Panc1 (cell line): ENCODE measurements around the gene SYTL3. TPM values are rescaled to one million over a fixed set of nuclear protein-coding genes. Genes with fewer than 3 reads are reported as not detected.
"Not testable (repeated sequence)": the region's sequence is repeated elsewhere in the genome, so short reads cannot be mapped to it uniquely, and the experiment has no call there.

Experiments used
- ATAC-seq: fragments of 200-7000 bp; cut with Tn5 transposase; 2 replicates; pipeline ENCODE4 v1.9.1; 2020; ENCODE audit warnings: mild to moderate bottlenecking, moderate library complexity
- BruUV-seq: library from RNA; stranded (reverse); fragments of 400-500 nt; replicated peaks from 2 replicates; lab custom pipeline; 2021; lab: Mats Ljungman, UMichigan
- CTCF ChIA-PET: fragments of 300-600 bp; sonication (Branson Sonifier 250); formaldehyde crosslinking; loops from one replicate; lab custom pipeline; 2022; ENCODE audit warnings: antibody characterized with exemption; lab: Charles Lee
- POLR2A ChIA-PET: fragments of 300-600 bp; sonication (Branson Sonifier 250); formaldehyde crosslinking; loops from one replicate; lab custom pipeline; 2022; ENCODE audit warnings: antibody characterized with exemption; lab: Charles Lee
- DNase-seq: peaks from one replicate; pipeline ENCODE4 v3.0.0-alpha.2; 2010; ENCODE audit warnings: low read depth, low spot score
- H3K27ac ChIP-seq: 2 replicates; pipeline ENCODE4 v1.5.1; 2011; ENCODE audit warnings: mild to moderate bottlenecking, low read length, inconsistent platforms
- H3K27me3 ChIP-seq: fragments of 200-500 bp; sonication (Bioruptor generic); 2 replicates; pipeline ENCODE4 v1.6.0; 2014; ENCODE audit warnings: low read length, inconsistent platforms; ENCODE audit not compliant: control insufficient read depth, insufficient read depth
- H3K36me3 ChIP-seq: fragments of 200-500 bp; sonication (Bioruptor generic); 2 replicates; pipeline ENCODE4 v1.5.1; 2014; ENCODE audit warnings: inconsistent platforms, mild to moderate bottlenecking, low read length, moderate library complexity; ENCODE audit not compliant: control insufficient read depth, insufficient read depth
- H3K4me1 ChIP-seq: 2 replicates; pipeline ENCODE4 v1.5.1; 2011; ENCODE audit warnings: inconsistent platforms, mild to moderate bottlenecking, low read length, moderate library complexity; ENCODE audit not compliant: control insufficient read depth, insufficient read depth
- H3K4me3 ChIP-seq, 2 experiments: 2 replicates each; pipeline ENCODE4 v1.5.1; 2011 to 2012; ENCODE audit warnings: low read depth in 2 of 2, low read length in 2 of 2, mild to moderate bottlenecking in 2 of 2, inconsistent platforms in 1 of 2, moderate library complexity in 1 of 2
- H3K9me3 ChIP-seq: fragments of 200-500 bp; sonication (Bioruptor generic); 2 replicates; pipeline ENCODE4 v1.5.1; 2014; ENCODE audit warnings: low read depth, mild to moderate bottlenecking, inconsistent platforms, low read length, moderate library complexity; ENCODE audit not compliant: control insufficient read depth, insufficient read depth
- POLR2AphosphoS5 ChIP-seq: IDR thresholded peaks from 2 replicates; pipeline ENCODE4 v1.6.1; 2012; ENCODE audit warnings: mild to moderate bottlenecking, low read depth, low read length, moderate library complexity
- SIN3A ChIP-seq: IDR thresholded peaks from 2 replicates; pipeline ENCODE4 v1.6.1; 2012; ENCODE audit warnings: low read depth, mild to moderate bottlenecking, low read length, moderate library complexity, borderline replicate concordance; ENCODE audit not compliant: insufficient read depth
- TCF7L2 ChIP-seq: IDR thresholded peaks from 2 replicates; pipeline ENCODE4 v1.6.1; 2011; ENCODE audit warnings: mild to moderate bottlenecking, low read depth, low read length, inconsistent platforms
- in situ Hi-C: cut with HindIII; loops from 2 replicates; pipeline ENCODE4 v1.10.0; 2016; ENCODE audit warnings: low sequenced_read_pairs, low pct_unique_long_range_greater_than_20kb
- intact Hi-C: fragments of 100-400 bp; cut with micrococcal nuclease; formaldehyde crosslinking; loops from one replicate; pipeline ENCODE4 v1.10.0; 2022; ENCODE audit not compliant: unreplicated experiment
- total RNA-seq: library from RNA; stranded (reverse); gene quantifications from one replicate; pipeline ENCODE4 v1.2.1, GENCODE V29; 2021; ENCODE audit not compliant: unreplicated experiment
- TF ChIP-seq, protein P1 (sequence below): fragments of 450-650 bp; IDR thresholded peaks from 2 replicates; pipeline ENCODE4 v1.5.1; 2017; ENCODE audit warnings: mild to moderate bottlenecking
- TF ChIP-seq, protein P2 (sequence below), 2 experiments: IDR thresholded peaks; 2 replicates each; pipeline ENCODE4 v1.6.1; 2011 to 2012; ENCODE audit warnings: low read depth in 2 of 2, control low read depth in 1 of 2, low read length in 1 of 2, mild to moderate bottlenecking in 1 of 2, moderate library complexity in 1 of 2; ENCODE audit not compliant: insufficient read depth in 1 of 2

The SYTL3 gene
- total RNA-seq, 1 experiment from 2014 or later, result 1.4 TPM

DNA sequence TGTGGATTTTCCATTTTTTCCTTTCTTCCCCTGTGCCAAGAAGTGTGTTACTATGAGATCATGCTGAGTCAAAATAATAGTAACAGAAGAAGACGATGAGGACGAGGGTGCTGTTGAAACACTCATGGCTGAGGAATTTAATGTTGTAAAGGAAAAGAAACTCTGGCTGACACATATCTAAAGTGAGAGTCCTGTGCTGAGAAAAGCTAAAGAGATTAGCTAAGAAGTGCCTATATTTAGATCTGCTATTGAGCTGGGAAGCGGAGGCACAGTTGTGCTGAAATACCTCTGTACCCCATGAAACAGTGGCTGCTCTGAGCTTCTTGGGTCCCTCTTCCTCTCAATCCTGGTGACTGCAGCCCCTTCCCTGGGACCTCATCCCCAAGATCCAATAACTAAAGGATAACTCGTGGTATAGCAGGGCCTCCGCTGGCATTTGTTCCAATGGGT is 1.1 kb upstream of the SYTL3 start:
- no peak for ATAC-seq
- H3K9me3 ChIP-seq, result no peaks in the 10 kb centered on the region
- H3K4me1 ChIP-seq, result peaks cover 28% of the 10 kb centered on the region
- in situ Hi-C loops, result no loop called here
- TF ChIP-seq SIN3A (no peak), TCF7L2 (no peak), POLR2AphosphoS5 (no peak)
- TF ChIP-seq, protein P1, sequence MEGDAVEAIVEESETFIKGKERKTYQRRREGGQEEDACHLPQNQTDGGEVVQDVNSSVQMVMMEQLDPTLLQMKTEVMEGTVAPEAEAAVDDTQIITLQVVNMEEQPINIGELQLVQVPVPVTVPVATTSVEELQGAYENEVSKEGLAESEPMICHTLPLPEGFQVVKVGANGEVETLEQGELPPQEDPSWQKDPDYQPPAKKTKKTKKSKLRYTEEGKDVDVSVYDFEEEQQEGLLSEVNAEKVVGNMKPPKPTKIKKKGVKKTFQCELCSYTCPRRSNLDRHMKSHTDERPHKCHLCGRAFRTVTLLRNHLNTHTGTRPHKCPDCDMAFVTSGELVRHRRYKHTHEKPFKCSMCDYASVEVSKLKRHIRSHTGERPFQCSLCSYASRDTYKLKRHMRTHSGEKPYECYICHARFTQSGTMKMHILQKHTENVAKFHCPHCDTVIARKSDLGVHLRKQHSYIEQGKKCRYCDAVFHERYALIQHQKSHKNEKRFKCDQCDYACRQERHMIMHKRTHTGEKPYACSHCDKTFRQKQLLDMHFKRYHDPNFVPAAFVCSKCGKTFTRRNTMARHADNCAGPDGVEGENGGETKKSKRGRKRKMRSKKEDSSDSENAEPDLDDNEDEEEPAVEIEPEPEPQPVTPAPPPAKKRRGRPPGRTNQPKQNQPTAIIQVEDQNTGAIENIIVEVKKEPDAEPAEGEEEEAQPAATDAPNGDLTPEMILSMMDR, result no peak
- TF ChIP-seq, protein P2, sequence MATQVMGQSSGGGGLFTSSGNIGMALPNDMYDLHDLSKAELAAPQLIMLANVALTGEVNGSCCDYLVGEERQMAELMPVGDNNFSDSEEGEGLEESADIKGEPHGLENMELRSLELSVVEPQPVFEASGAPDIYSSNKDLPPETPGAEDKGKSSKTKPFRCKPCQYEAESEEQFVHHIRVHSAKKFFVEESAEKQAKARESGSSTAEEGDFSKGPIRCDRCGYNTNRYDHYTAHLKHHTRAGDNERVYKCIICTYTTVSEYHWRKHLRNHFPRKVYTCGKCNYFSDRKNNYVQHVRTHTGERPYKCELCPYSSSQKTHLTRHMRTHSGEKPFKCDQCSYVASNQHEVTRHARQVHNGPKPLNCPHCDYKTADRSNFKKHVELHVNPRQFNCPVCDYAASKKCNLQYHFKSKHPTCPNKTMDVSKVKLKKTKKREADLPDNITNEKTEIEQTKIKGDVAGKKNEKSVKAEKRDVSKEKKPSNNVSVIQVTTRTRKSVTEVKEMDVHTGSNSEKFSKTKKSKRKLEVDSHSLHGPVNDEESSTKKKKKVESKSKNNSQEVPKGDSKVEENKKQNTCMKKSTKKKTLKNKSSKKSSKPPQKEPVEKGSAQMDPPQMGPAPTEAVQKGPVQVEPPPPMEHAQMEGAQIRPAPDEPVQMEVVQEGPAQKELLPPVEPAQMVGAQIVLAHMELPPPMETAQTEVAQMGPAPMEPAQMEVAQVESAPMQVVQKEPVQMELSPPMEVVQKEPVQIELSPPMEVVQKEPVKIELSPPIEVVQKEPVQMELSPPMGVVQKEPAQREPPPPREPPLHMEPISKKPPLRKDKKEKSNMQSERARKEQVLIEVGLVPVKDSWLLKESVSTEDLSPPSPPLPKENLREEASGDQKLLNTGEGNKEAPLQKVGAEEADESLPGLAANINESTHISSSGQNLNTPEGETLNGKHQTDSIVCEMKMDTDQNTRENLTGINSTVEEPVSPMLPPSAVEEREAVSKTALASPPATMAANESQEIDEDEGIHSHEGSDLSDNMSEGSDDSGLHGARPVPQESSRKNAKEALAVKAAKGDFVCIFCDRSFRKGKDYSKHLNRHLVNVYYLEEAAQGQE (IDR thresholded peaks at IDR 0.05; ENCODE audit: insufficient read depth in 1 of 2, low read depth in 2 of 2, low read length in 1 of 2), result no peak
- POLR2A ChIA-PET, result no interaction called here
- H3K36me3 ChIP-seq, result no peaks in the 10 kb centered on the region
- CTCF ChIA-PET, result no interaction called here
- intact Hi-C loops, result no loop called here
- no peak overlapping the region for H3K27ac ChIP-seq
- DNase-seq, result no peak
- no peak overlapping the region for H3K4me3 ChIP-seq
- BruUV-seq, result no TSS peak
- H3K27me3 ChIP-seq, result no peaks in the 10 kb centered on the region

DNA sequence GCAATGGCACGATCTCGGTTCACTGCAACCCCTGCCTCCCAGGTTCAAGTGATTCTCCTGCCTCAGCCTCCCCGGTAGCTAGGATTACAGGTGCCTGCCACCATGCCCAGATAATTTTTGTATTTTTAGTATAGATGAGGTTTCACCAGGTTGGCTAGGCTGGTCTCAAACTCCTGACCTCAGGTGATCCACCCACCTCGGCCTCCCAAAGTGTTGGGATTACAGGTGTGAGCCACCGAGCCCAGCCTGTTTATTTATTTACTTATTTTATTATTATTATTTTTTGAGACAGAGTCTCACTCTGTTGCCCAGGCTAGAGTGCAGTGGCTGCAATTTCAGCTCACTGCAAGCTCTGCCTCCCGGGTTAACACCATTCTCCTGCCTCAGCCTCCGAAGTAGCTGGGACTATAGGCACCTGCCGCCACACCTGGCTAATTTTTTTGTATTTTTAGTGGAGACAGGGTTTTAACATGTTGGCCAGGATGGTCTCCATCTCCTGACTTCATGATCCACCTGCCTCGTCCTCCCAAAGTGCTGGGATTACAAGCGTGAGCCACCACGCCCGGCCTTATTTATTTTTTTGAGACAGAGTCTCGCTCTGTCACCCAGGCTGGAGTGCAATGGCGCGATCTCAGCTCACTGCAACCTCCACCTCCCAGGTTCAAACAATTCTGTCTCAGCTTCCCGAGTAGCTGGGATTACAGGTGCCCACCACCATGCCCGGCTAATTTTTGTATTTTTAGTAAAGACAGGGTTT is 2.3 kb downstream of the SYTL3 start:
- intact Hi-C loops, BruUV-seq, DNase-seq, in situ Hi-C loops, CTCF ChIA-PET, H3K36me3 ChIP-seq, H3K27me3 ChIP-seq, H3K9me3 ChIP-seq, H3K4me3 ChIP-seq, H3K27ac ChIP-seq, ATAC-seq: not testable (repeated sequence)
- peaks cover 18% of the 10 kb centered on the region for H3K4me1 ChIP-seq
- POLR2A ChIA-PET, result interaction anchor here (0.6 kb wide), 1 partner anchor 39 kb away, joined by 3 read pairs; no protein-coding TSS in a partner anchor
